Measurements from ENCODE around the gene SLAMF8.

- TF ChIP-seq CTCF (IDR thresholded peaks at IDR 0.05) = no peak
- peak in 1 of 4 donors; percentile 36 for TF ChIP-seq POLR2A (IDR thresholded peaks at IDR 0.05)
- no peak for TF ChIP-seq EP300 (IDR thresholded peaks at IDR 0.05)
Measured at GRCh38 chr1:159867664-159868026, 41.0 kb downstream of the SLAMF8 start.

Measured in upper lobe of left lung (tissue), 4 donors.